HPDE6-E6E7 (cell line): ENCODE data around the gene MPPED1.

Experiments used
- DNase-seq: peaks from one replicate; pipeline ENCODE4 v3.0.0; 2011; ENCODE audit warnings: missing footprints; ENCODE audit errors: extremely low spot score

The MPPED1 gene

DNA sequence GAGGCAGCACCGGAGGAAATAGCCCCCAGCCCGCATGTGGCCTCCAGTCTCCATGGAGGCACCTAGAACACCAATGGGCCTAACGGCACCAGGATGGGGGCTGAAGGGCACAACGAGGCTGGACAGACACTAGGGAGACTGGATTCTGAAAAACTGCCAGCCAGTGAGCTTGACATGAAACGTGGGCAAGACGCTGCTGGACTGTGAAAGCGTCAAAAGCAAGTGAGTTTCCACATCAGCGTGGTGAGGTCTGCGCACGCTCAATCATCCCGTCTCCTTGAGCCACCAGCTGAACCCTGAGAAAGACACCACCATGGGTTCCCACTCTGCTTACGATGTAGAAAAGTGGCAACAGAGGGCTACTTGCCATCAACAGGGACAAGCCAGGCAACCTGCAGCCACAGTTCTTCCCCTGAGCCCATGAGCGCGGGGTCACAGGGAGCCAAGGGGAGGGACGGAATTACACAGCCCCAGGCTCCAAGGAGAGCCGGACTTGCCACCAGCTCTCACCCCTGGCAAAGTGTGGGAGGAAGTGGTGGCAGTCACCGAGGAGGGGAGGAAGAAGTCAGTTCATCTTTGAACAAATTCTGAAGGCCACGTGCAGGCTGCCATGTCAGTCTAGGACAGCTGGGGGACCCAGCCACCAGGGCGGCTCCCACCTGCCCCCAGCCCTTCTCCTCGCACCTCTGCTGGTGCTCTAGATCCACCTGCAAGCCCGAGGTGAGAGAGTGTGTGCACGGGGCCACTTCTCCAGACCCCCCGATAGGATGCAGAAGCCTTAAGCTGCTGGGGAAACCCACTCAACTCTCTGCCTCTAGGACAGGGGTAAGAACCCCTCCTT, 131.1 kb downstream of the MPPED1 start:
- no peak for DNase-seq

GRCh38 chr22:43543522-43544288, 131.9 kb downstream of the MPPED1 start:
- DNase-seq: no peak

DNA sequence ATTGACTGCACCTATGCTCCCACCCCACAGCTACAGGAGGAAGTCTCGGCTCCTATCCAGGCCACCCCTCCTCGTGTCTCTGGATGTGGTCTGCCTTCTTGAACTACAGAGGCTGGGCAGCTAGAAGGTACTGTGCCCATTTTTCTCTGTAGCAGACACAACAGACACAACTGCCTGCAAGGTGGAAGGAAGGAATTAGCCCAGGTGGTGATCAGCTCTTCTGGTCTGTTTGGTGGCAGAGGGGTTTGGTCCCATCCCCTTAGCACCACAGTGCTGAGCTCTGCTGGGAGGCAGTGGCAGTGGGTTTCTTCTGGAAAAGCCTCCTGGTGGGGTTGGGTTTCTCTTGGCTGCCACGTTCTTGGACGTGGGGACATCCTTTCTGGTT, 132.5 kb downstream of the MPPED1 start:
- no peak for DNase-seq

GRCh38 chr22:43546186-43546585, 134.4 kb downstream of the MPPED1 start:
- DNase-seq: no peak

GRCh38 chr22:43550024-43550620, 138.3 kb downstream of the MPPED1 start:
- no peak for DNase-seq

DNA sequence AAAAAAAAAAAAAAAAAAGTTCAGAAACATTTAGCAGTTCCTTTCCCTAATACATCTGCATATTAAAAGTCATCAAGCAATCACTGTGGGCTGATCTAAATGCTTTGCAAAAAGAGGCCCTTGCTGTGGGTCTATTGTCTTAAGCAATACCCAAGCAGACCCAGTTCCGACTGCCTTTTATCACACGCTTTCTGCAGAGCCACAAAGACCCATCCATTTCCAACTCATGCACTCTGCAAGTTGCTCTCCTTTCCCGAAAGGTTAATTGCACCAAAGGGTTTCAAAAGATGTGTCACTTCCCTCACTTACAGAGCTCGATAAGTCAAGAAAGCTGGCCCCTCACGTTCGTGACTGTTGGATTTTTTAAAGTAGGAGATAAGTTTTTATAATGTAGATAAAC, 138.9 kb downstream of the MPPED1 start:
- no peak for DNase-seq

- no peak for DNase-seq
Observed at GRCh38 chr22:43553451-43554258, 141.8 kb downstream of the MPPED1 start.

DNA sequence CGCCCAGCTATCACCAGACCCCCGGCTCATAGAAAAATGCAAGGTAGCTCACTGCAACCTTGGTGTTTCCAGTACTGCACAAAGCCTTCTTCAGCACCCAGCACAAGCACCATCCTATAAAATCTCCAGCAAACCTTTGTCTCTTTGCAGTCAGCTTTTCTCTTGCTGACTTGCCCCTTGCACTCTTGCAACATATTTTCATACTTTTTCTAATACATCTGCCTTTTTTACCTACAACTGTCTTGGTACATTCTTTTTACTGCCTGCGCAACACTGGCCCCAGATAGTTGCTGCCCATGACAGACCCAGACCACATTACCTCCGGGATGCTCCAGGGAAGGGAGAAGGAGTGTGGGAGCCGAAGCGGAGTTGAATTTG, 142.4 kb downstream of the MPPED1 start:
- no peak for DNase-seq

DNA sequence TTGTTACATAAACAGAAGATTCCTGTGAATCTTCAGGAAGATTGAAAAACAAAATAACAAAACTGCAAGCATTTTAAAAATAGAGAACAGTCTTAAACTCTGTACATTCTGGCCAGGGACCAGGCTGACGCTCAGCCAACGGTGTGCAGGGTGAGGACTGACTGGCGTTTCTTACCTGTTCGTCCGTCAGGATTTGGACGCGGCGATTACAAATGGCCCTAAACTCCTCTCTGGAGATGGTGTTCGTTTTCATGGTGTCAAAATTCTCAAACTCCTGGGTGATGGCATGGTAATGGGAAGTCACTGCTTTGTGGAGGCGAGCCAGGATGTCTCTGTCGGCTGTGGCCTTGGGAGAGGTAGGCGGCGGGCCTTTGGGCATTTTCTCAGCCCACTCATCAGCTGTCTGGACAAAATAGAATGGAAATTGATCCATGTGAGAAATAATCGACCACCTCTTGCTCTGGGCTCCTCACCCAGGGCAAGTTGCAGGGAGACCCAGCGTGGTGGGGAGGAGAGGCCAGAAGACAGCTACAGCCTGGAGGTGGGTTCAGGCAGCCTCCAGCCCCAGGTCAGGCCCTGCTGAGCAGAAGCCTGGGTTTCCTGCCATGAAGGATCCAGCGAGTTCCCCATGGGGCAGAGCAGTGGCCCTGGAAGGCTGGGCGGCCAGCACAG, 143.0 kb downstream of the MPPED1 start:
- DNase-seq: no peak

GRCh38 chr22:43555561-43556515, 144.0 kb downstream of the MPPED1 start:
- no peak for DNase-seq
